Activated naive CD4-positive, alpha-beta T cell treated with anti-CD3 and anti-CD28 coated beads, Interleukin-2, amount 50 U/mL, for 72 hours (primary cell): ENCODE results near the gene WDTC1. TPM values are rescaled to one million over a fixed set of nuclear protein-coding genes. Genes with fewer than 3 reads are reported as not detected.

Experiments
- ATAC-seq, 2 donors: fragments of 150-1000 bp; cut with Tn5 transposase; 2 replicates each; pipeline ENCODE4 v1.10.0; 2021; ENCODE audit warnings: mild to moderate bottlenecking in 2 of 2, moderate library complexity in 2 of 2
- DNase-seq, 2 donors: peaks; one replicate each; pipeline ENCODE4 v3.0.0; 2021 to 2022; ENCODE audit warnings: low spot score in 2 of 2
- H3K27ac Mint-ChIP-seq, 2 donors: one replicate each; pipeline ENCODE4 v1.8.0; 2022; ENCODE audit warnings: mild to moderate bottlenecking in 2 of 2, mixed read lengths in 2 of 2
- H3K36me3 Mint-ChIP-seq, 2 donors: one replicate each; pipeline ENCODE4 v1.8.0; 2022; ENCODE audit warnings: mixed read lengths in 2 of 2
- H3K9me3 Mint-ChIP-seq, 2 donors: one replicate each; pipeline ENCODE4 v1.8.0; 2022; ENCODE audit warnings: mixed read lengths in 2 of 2
- total RNA-seq, 2 donors: library from RNA; stranded (reverse); gene quantifications; one replicate each; pipeline ENCODE4 v1.2.3, GENCODE V29; 2022

Gene WDTC1
- total RNA-seq, 2 donors from 2014 or later = 26.4 to 36.1 TPM

DNA sequence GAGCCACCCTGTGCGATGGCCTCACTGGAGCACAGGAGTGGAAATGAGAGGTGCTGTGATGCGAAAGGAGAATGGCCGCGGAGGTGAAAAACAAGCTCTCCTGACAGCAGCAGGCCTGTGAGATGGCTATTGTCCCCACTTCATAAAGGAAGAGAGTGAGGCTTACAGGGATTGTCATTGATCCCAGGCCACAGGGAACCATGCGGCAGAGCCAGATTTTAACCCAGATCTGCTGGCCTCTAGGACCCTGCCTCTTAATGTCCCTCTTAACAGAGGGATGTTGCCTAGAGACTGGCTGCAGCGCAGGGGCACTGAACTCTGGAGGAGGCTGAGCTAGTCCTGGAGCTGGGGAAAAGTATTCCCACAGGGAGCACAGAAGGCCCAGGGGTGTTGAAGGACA lies 104.3 kb downstream of the WDTC1 start:
- DNase-seq (no peak), ATAC-seq (no peak)
- H3K9me3 Mint-ChIP-seq = no peaks in the 10 kb centered on the region
- peak overlapping the region; percentile 81 to 93 for H3K27ac Mint-ChIP-seq
- H3K36me3 Mint-ChIP-seq = peaks cover 5 to 8% of the 10 kb centered on the region in 2 donors

DNA sequence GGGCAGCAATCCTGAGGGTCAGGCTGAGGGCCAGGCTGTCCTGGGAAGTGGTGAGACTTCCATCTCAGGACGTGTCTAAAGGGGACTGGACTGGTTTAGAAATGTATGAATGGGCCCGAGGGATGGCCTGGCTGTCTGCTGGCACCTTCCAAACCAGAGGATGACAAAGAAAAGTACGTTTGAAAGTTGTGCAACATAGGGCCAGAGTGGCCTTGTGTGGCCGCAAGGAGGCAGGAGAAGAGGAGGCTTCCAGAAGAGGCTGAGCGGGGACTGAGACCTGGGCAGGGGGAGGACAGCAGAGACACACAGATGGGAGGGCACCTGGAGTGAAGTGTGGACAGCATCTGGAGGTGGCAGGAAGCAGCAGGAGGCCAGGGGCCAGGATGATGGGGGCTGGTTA lies 104.8 kb downstream of the WDTC1 start:
- ATAC-seq = no peak
- peaks cover 5 to 8% of the 10 kb centered on the region in 2 donors for H3K36me3 Mint-ChIP-seq
- no peaks in the 10 kb centered on the region for H3K9me3 Mint-ChIP-seq
- DNase-seq = no peak
- peak overlapping the region; percentile 81 to 93 for H3K27ac Mint-ChIP-seq

DNA sequence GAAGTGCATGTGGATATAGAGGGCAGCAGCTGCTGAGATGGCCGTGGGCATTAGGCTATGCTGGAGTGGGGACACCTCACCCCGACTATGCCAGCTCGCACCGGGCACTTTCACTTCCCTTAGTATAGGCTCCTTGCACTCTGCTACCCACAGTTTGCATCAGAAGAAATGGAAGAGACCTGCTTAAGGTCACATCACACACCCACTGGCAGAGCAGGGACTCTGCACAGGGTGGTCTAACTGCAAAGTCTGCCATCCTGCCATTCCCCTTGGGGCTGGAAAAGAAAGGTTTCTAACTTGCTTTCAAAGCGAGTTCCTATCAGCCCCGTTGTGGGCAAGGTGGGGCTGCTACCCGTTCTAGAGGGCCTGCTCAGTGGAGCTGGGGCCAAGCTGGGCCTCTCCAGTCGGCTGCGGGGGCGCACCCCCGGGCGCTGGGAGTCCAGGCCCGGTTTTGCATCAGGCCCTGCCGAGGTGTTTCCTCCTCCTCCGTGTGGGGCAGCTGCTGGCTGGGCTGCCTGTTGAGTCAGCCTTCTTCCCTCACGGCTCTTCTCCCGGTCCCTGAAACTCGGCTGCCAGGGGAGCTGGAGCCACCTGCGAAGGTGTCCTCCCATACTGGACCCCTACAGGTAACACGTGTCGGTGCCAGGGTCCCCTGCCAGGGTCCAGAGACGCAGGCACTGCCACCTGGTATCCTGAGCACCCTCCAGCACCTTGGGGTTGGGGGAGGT lies 107.3 kb downstream of the WDTC1 start, which contains the start of gene SYTL1:
TSS of gene SYTL1 (plus strand) at position 498 of the 728 bp plus-strand sequence. CDS start 3,313 bp downstream, outside the sequence.
- Mint-ChIP-seq H3K27ac (peak within 1 kb of the TSS; percentile 84 to 93), H3K36me3 (peaks cover under 1 to 8% of the 10 kb centered on the region in 2 donors), H3K9me3 (no peaks in the 10 kb centered on the region)
- peak; percentile 57 to 71 for ATAC-seq
- DNase-seq = peak; percentile 70 to 71

DNA sequence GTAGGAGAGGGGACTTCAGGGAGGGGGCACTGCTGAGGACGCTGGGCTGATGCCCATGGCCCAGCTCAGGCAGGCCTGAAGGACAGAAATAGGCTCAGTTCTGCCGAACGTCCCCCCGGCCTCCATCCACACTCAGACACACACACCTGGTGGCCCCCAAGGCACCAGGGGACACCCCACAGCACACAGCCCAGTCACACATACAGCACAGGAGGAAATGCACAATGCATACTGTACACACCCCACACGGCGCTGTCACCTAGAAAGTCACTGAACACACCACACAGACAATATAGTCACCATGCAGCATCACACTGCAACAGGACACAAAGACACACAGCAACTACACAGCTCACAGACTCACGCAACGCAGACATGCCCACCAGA lies 108.0 kb downstream of the WDTC1 start:
- H3K9me3 Mint-ChIP-seq = no peaks in the 10 kb centered on the region
- DNase-seq = no peak
- ATAC-seq = peak; percentile 63 to 74
- peaks cover 0 to 8% of the 10 kb centered on the region in 2 donors for H3K36me3 Mint-ChIP-seq
- H3K27ac Mint-ChIP-seq = peak overlapping the region; percentile 77 to 93

DNA sequence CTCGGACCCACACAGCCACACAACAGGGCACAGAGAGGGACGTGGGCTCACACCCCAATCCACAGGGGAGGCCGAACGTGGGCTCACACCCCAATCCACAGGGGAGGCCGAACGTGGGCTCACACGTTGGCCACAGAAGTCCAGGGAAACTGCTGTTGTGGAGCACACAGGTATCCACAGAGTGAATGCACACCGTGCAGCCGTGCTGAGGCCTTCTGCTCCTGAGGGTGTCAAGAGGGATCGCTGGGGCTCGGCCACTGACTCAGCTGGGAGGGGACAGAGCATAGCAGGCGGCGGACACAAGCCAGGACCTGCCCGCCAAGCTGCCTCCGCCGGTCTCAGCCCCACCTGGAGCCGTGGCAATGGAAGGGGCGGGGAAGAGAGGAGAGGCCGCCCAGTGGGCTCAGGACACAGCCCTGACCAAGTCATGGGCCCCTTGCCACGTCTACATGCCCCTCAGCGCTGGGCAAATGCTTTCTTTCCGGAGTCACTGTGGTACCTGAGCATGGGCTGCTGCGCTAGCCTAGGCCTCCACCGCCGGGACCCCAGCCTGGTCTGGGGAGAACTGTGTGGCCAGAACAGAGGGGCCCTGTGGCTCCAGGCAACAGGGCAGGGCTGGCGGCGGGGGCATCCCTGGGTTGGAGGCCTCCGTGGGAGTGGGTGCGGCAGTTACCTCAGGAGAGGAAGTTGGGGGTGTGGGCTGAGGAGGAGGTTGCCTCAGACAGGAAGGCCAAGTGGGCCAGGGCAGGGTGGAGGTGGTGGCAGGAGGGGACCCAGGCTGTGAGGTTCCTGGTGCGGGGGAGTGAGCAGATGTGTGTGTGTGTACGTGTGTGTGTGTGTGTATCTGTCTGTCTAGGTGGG lies 108.6 kb downstream of the WDTC1 start:
- DNase-seq (peak in 1 of 2 donors; percentile 51), ATAC-seq (peak; percentile 55 to 57)
- no peaks in the 10 kb centered on the region for H3K9me3 Mint-ChIP-seq
- H3K27ac Mint-ChIP-seq = peak overlapping the region; percentile 77 to 93
- H3K36me3 Mint-ChIP-seq = peaks cover 0 to 8% of the 10 kb centered on the region in 2 donors

DNA sequence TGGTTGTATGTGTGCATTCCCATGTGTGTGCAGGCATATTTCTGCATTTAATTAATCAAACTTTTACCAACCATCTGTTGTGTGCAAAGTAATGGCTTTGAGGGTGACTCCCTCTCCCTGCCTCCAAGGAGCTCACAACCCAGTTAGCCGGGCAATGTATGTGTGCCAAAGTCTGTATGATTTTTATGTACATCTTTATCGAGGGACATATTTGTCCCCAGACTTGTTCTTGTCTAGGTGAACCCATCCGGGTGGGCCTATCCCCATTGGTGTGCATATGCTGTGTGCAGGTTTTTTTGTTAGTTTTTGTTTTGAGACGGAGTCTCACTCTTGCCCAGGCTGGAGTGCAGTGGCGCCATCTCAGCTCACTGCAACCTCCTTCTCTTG lies 109.2 kb downstream of the WDTC1 start:
- H3K36me3 Mint-ChIP-seq = peaks cover 0 to 8% of the 10 kb centered on the region in 2 donors
- DNase-seq = no peak

DNA sequence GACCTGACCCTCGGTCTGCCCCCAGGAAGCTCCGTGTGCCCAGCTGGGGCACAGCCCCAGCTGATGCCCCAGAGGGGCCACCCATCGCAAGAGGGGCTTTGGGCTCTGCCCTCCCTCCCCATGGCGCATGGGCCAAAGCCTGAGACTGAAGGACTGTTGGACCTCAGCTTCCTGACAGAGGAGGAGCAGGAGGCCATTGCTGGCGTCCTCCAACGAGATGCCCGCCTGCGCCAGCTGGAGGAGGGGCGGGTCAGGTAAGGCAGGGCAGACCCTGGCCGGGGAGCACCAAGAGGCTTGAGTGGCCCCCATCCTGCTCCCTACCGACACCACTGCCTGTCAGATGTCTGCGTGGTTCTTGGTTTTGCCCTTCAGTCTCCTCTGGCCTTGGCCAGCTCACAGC lies 110.8 kb downstream of the WDTC1 start:
- no peaks in the 10 kb centered on the region for H3K9me3 Mint-ChIP-seq
- no peak for ATAC-seq
- peaks cover 0 to 8% of the 10 kb centered on the region in 2 donors for H3K36me3 Mint-ChIP-seq
- peak overlapping the region; percentile 33 to 88 for H3K27ac Mint-ChIP-seq
- DNase-seq = no peak

More for the DNA sequence above, 109.2 kb downstream of the WDTC1 start:
- Mint-ChIP-seq H3K27ac (peak overlapping the region; percentile 77 to 93), H3K9me3 (no peaks in the 10 kb centered on the region)
- ATAC-seq = no peak

DNA sequence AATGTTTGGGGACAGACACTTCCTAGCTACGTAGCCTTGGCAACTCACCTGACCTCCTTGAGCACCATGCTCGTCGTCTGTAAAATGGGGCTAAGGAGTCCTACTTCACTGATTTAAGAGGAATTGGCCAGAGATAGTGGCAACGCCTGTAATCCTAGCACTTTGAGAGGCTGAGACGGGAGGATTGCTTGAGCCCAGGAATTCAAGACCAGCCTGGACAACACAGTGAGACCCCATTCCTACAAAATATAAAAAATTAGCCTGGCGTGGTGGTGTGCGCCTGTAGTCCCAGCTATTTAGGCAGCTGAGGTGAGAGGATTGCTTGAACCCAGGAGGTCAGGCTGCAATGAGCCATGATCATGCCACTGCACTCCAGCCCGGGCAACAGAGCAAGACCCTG lies 111.9 kb downstream of the WDTC1 start:
- ATAC-seq (no peak), DNase-seq (no peak)
- Mint-ChIP-seq H3K36me3 (peaks cover 0 to 8% of the 10 kb centered on the region in 2 donors), H3K9me3 (no peaks in the 10 kb centered on the region), H3K27ac (peak overlapping the region in 1 of 2 donors; percentile 41)

DNA sequence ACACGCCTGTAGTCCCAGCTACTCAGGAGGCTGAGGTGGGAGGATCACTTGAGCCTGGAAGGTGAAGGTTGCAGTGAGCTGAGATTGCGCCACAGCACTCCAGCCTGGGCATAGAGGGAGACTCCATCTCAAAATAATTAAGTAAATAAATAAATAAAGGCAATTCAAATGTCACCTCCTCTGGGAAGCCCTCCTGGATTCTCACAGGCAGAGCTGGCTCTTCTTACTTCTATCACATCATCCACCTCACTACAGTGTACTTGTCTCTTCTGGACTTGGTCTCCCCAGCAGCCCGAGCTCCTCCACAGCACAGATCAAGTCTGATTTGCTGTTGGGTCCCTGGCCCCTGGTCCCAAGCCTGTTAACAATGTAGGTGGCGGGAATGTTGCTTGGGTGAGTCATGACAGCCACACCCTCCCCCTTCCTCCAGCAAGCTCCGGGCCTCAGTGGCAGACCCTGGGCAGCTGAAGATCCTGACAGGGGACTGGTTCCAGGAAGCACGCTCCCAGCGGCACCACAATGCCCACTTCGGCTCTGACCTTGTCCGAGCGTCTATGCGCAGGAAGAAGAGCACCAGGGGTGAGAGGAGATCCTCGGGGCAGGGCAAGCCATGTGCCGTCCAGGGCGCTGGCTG lies 112.7 kb downstream of the WDTC1 start:
- ATAC-seq (no peak), DNase-seq (no peak)
- Mint-ChIP-seq H3K9me3 (no peaks in the 10 kb centered on the region), H3K36me3 (peaks cover 0 to 7% of the 10 kb centered on the region in 2 donors), H3K27ac (no peak overlapping the region)

DNA sequence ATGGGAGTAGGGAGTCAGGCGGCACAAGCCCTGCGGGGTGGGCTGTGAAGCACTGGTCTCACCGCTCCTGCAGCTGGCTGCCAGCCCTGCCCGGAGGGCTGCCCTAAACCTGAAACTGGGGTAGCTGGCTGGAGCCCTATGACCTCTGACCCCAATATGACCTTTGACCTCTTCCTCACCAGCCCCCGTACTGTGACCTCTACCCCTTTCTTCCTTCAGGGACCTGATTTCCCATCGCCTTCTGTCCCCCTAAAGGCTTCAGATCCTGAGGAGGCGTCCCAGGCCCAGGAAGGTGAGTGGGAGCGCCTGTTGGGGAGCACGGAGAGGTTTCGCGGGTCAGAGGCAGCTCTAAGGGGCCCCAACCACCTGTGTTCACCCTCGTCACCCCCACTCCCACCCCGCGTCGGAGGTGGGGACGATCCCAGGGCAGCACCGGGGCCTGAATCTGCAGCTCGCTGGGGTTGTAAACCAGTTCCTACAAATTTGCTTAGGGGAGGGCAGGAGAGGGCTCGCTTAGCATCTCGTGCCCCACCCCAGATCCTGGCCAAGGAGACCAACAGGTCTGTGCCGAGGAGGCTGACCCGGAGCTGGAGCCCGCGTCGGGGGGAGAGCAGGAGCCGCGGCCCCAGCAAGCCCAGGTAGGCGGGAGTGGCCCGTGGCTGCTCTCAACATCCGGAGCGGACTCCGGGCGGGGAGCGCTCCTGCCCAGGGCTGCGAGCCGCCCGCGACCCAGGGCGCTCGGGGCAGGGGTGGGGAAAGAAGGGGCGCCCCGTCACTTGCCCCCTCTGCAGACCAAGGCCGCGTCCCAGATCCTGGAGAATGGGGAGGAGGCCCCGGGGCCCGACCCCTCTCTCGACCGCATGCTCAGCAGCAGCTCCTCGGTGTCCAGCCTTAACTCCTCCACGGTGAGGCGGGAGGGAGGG lies 114.7 kb downstream of the WDTC1 start:
- Mint-ChIP-seq H3K36me3 (no peaks in the 10 kb centered on the region), H3K9me3 (no peaks in the 10 kb centered on the region), H3K27ac (no peak overlapping the region)
- ATAC-seq = peak; percentile 76 to 78
- no peak for DNase-seq

DNA sequence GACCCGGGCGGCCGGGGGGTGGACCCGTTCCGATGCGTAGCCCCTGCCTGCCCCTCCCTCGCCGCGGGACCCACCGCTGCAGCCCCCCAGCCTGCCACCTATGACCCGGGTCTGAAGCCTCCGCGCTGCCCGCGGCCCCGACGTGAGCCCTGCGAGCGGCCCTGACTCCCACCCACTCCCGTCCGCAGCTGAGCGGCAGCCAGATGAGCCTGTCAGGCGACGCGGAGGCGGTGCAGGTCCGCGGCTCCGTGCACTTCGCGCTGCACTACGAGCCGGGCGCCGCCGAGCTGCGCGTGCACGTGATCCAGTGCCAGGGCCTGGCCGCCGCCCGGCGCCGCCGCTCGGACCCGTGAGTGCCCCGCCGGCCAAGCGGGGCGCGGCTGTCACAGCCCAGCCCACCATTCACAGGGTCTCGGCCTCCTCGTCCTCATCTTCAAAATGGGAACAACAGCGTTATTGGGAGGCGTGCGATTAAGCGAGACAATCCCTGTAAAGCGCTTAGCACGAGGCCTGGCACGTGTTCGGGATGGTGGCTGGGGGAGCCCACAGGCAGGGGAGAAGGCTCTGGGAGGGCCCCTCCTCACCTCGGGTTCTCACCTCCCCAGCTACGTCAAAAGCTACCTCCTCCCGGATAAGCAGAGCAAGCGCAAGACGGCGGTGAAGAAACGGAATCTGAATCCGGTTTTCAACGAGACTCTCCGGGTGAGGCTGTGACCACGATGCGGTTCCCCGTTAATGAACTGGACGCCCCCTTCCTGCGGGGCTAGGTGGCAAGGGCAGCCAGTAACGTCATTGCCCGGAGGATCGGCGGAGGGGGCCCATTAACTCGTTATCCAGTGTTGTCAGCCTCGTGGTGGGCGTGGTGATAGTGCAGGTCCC lies 115.6 kb downstream of the WDTC1 start:
- Mint-ChIP-seq H3K9me3 (no peaks in the 10 kb centered on the region), H3K36me3 (no peaks in the 10 kb centered on the region), H3K27ac (no peak overlapping the region)
- ATAC-seq = peak; percentile 71 to 83
- DNase-seq = no peak

DNA sequence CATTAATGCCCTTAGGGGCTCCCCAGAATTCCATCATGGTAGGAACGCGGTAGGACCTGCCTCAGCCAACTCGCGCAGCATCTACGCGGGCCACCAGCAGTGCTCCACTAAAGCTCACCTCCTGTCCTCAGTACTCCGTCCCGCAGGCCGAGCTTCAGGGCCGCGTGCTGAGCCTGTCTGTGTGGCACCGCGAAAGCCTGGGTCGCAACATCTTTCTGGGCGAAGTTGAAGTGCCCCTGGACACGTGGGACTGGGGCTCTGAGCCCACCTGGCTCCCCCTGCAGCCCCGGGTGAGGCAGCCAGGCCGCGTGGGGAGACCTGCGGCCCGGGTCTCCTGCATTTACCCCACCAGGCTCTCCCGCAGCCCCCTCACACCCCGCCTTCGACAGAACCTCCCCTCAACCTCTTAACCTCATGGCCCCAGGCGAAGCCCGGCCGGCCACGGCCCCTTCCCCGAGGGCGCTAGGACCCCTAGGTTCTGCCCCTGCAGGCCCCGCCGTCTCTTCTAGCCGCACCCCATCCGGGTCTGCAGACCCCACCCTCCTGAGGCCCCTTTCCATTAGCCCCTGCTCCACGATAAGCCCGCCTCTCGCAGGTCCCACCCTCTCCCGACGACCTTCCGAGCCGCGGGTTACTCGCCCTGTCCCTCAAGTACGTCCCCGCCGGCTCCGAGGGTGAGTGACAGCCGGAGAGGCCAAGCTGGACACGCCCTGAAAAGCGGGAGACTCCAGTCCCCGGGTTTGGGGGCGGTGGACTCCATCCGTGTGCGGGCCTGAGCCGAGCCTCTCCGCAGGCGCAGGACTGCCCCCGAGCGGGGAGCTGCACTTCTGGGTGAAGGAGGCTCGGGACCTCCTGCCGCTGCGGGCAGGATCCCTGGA lies 116.5 kb downstream of the WDTC1 start:
- ATAC-seq (no peak), DNase-seq (no peak)
- H3K9me3 Mint-ChIP-seq = no peaks in the 10 kb centered on the region
- H3K27ac Mint-ChIP-seq = no peak overlapping the region
- no peaks in the 10 kb centered on the region for H3K36me3 Mint-ChIP-seq

DNA sequence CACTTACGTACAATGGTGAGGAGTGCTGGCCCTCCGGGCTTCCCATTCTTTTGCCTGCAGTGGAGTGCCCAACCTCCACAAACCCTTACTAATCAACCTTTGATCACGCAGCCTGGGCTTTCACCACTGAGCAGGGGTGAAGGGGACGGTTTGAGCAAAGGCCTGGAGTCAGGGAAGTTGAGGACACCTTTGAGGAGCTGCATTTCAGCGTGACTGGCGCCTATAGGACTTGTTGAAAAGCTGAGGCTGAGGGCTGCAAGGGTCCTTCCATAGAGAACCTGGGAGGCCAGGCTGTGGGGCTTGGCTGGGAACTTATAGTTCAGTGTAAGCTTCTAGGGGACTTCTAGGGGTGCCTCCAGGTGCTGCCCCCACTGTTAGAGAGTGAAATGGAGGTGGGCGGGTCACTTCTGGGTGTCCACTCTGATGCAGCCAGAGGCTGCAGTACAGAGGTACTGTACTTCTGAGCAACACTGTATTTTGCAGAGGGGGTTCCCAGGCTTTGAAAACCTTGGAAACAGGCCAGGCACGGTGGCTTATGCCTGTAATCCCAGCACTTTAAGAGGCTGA lies 117.2 kb downstream of the WDTC1 start:
- Mint-ChIP-seq H3K27ac (peak overlapping the region in 1 of 2 donors; percentile 68), H3K36me3 (no peaks in the 10 kb centered on the region), H3K9me3 (no peaks in the 10 kb centered on the region)
- ATAC-seq (no peak), DNase-seq (no peak)

DNA sequence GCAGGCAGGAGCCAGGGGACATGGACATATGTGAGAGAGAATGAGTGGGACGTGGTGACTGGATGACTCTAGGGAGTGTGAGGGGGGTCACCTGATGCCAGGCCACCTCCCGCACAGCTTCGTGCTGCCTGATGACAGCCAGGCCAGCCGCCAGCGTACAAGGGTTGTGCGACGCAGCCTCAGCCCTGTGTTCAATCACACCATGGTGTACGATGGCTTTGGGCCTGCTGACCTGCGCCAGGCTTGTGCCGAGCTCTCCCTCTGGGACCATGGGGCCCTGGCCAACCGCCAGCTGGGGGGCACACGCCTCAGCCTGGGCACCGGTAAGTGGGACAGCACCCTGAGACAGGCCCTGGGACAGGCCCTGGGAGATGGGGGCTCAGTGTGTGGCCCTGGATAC lies 118.7 kb downstream of the WDTC1 start:
- Mint-ChIP-seq H3K9me3 (no peaks in the 10 kb centered on the region), H3K36me3 (no peaks in the 10 kb centered on the region), H3K27ac (no peak overlapping the region)
- DNase-seq = no peak
- ATAC-seq = no peak
